DMS53 treated with DMSO at 0.1 percent for 48 hours (cell line): Measurements from ENCODE around the gene PIAS1.
"Not testable (repeated sequence)": the region's sequence is repeated elsewhere in the genome, so short reads cannot be mapped to it uniquely, and the experiment has no call there.

Experiments used
- DNase-seq: peaks from one replicate; lab custom pipeline; 2025; ENCODE audit not compliant: unreplicated experiment; lab: John Stamatoyannopoulos, UW

Gene PIAS1

DNA sequence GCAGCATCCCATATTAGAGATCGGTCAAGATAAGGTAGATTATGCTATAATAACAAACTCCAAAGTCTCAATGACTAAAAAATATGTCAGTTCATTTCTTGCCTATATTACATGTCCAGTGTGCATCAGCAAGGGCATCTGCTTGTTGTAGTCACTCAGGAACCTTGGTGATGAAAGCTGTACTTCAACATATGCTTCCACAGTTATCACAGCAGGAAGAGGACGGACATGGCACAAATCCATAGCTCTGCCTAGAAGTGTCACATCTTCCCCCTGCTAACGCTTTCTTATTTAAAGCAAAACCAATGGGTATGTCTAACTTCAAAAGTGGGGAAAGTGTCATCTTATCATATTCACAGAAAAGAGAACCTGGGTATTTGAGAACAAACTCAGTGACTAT lies 20.0 kb upstream of the PIAS1 start:
- no peak for DNase-seq

DNA sequence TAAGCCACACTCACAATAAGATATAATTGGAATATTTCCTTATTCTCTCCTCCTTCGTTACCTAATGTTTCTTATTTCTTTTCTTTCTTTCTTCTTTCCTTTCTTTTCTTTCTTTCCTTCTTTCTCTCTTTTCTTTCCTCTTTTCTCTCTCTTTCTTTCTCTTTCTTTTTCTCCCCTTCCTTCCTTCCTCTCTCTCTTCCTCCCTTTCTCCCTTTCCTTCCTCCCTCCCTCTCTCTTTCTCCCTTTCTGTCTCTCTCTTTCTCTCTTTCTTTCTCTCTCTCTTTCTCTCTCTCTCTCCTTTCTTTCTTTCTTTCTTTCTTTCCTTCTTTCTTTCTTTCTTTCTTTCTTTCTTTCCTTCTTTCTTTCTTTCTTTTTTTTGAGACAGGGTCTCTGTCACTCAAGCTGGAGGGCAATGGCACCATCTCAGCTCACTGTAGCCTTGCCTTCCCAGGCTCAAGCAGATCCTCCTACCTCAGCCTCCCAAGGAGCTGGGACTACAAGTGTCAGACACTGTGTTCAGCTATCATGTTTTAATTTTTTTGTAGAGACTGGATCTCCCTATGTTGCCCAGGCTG lies 19.3 kb upstream of the PIAS1 start:
- DNase-seq: no peak

DNA sequence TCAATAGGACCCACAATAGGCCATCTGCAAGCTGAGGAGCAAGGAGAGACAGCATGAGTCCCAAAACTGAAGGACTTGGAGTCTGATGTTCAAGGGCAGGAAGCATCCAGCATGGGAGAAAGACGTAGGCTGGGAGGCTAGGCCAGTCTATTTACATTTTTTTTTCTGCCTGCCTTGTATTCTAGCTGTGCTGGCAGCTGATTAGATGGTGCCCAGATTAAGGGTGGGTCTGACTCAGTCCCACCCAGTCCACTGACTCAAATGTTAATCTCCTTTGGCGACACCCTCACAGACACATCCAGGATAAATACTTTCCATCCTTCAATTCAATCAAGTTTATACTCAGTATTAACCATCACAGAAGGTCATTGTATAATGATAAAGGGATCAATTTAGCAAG lies 15.9 kb upstream of the PIAS1 start:
- DNase-seq: no peak

DNA sequence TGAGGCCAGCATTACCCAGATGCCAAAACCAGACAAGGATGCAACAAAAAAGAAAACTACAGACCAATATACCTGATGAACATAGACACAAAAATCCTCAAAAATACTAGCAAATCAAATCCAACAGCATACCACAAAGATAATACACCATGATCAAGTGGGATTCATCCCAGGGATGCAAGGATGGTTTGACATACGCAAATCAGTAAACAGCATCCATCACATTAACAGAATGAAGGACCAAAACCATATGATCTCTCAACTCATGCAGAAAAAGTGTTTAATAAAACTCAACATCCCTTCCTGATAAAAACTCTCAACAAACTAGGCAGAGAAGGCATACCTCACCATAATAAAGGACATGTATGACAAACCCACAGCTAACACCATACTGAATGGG lies 14.0 kb upstream of the PIAS1 start:
- no peak for DNase-seq

DNA sequence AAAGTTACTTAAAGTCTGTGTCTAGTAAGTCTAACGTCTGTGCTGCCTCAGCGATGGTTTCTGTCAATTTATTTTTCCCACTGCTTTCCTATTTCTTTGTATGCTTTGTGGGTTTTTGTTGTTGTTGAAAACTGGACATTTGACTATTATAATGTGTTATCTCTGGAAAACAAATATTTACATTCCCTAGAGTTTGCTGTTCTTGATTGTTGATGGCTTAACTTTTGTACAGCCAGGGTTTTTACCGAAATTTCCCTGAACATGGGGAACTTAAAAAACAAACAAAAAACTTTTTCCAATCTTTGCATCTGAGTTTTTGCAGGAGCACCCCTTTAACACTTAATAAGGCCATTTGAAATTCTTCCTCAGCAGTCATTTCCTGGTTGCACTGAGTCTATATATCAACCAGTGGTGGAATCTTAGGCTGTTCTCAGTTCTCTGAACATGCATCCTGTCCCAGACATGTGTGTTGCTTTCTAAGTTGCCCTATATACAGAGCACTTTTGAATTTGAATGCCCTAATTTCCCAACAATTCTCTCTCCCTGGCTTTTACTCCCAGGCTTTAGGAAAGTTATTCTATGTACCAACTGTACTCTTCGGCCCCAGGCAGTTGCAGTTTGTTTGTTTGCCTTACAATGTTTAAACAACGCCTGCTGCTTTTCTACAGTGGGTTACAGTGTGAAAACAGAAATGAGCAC lies 11.8 kb upstream of the PIAS1 start:
- DNase-seq: peak; percentile 5

DNA sequence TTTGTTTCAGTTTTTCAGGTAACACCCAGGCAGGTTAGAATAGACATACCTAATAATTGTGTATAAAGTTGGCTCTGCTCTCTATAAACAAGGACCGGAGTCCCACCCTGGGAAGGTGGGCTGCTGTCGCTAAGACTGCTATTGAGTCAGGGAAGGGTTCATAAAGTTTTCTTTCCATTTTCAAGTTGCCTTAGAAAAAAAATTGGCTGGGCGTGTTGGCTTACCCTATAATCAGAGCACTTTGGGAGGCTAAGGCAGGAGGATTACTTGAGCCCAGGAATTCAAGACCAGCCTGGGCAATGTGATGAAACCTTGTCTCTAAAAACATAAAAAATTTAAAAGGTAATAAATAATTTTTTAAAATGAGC lies 11.3 kb upstream of the PIAS1 start:
- DNase-seq: no peak

GRCh38 chr15:68045289-68046265 lies 8.5 kb upstream of the PIAS1 start:
- DNase-seq: no peak

DNA sequence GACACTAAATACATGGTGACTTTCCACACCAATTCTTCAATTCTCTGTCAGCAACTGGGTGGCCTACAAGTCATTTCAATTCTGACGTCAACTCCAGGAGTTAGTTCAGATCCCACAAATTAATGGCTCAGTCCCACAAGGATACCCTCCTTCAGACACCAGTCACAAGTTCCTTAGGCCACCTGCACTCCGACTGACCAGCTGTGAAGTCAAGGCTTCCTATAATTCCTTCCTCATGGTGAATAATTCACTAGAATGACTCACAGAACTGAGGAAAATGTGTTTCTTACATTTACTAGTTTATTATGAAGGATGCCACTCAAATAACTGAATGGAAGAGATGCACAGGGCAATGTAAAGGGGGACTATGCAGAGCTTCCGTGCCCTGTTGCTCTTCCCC lies 6.3 kb upstream of the PIAS1 start:
- DNase-seq: no peak

- no peak for DNase-seq
Measured at GRCh38 chr15:68051109-68051508, 3.0 kb upstream of the PIAS1 start.

- DNase-seq: no peak
Measured at GRCh38 chr15:68051907-68052306, 2.2 kb upstream of the PIAS1 start.

DNA sequence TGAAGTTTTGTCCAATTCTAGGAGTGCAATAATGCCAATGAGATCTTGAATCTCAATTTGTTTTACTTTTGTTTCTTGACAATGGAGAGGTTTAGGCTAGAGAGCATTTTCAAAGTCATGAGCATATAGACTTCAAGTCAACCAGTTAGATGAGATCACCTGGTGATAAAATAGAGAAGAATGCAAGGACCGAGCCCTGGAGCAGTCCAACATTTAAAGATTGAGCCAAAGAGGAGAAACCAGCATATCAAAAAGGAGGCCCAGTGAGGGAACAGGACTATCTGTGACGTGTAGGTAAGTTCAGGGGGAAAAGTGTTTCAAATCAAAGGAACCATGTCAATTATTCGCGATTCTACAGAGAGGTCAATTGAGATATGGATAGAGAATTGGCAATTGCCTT lies 1.7 kb upstream of the PIAS1 start:
- no peak for DNase-seq

- DNase-seq: no peak
Measured at GRCh38 chr15:68053001-68053400, 1.1 kb upstream of the PIAS1 start.

DNA sequence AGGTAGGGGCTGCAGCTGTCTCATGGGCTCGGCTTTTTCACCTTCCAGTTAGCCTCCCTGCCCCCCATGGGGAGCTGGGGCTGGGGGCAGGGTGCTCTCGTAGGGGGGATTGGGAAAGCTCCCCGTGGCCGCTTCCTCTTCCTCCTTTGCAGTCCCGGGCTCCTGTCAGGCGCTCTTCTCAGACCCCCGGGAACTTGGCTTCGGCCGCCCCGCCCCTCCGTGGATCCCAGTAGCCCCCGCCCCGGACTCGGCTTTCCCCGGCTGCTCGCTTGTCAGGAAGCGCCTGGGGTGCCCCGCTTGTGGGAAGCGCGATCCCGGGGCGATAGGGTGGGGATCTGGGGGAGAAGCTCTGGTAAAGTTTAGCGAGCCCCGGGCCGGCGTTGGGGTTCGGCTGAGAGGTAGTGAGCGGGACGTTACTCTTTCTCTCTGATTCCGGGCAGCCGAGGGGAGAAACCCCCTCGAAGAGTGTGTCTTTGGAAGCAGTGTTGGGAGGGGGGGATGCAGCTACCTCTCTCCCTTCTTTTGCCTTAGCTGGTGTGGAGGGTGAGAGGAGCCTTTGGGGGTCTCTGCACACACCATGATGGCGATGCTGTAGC lies 611 bp downstream of the PIAS1 start:
- DNase-seq: no peak

DNA sequence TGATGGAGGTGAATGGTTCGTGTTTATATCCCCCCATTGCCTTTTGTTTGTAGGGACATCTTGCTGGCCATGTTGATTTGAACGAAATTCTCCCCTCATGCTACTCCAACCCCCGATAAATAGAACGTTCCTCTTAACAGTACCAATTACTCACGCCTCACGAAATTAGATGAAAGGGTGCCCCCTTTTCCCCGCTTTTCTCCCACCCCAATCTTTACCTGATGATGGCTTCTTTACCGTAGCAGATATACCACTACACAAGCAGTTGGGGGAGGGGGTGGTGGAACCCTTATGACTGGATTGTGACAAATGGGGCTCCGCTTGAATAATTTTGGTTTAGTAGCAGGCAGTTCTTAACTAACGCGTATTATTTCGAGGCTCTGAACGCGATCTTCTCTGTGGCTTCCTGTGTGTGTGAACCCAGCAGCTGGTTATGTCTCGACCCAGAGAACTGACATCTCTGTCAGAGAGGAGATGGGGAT lies 1.1 kb downstream of the PIAS1 start:
- no peak for DNase-seq

DNA sequence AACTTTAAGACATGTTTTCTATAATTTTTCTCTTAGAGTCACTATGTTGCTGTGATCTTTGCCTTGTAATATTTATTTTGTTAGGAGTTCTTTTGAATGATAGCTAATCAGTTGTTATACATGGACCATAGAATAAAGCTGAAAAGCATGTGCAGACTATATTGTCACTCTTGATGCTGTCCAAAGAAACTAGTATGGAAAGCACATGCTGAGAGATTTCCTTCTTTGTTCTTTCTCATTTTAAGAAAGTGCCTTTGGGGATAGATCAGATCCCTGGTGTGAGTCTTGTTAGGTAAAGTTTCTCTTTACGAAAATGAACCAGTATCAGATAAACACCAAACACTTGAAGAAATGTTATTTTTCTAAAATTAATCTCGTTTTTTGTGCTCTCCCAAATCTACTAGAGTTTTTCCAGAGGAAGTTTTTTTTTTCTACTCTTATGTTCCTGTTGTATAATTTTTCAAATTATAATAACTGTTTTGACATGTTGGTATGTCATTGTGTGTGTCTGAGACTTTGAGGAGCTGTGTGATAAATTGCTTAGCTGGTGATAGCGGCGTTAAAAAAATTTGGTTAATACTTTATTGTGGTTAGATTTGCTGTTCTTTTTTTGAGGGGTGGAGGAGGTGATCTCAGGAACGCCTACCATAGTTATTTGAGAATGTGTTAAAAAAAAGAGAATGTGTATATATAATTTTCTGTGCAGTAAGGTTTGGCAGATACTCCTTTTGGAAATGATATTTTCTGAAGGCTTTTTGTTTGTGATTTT lies 2.2 kb downstream of the PIAS1 start:
- no peak for DNase-seq

DNA sequence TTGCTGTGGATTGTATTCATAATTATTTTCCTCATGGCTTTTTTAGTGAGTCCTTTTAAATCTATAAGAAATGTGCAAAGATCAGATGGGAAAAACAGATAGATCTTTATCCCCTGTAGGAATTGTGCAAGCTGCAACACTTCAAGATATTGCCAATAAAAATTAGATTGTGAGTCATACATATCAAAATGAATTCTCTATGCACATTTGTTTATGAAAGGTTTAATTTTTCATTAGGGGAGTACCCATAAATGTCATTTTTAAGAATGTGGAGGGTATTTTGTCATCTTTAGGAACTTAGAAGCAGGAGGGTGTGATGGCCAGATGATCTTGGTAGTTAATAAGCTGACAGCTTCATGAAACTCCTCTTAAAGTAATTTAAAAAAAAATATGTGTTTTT lies 2.9 kb downstream of the PIAS1 start:
- no peak for DNase-seq

- no peak for DNase-seq
Measured at GRCh38 chr15:68057758-68058157, 3.6 kb downstream of the PIAS1 start.

GRCh38 chr15:68058970-68059369 lies 4.9 kb downstream of the PIAS1 start:
- DNase-seq: not testable (repeated sequence)

GRCh38 chr15:68059630-68060029 lies 5.5 kb downstream of the PIAS1 start:
- DNase-seq: no peak

GRCh38 chr15:68061171-68061570 lies 7.1 kb downstream of the PIAS1 start:
- no peak for DNase-seq

DNA sequence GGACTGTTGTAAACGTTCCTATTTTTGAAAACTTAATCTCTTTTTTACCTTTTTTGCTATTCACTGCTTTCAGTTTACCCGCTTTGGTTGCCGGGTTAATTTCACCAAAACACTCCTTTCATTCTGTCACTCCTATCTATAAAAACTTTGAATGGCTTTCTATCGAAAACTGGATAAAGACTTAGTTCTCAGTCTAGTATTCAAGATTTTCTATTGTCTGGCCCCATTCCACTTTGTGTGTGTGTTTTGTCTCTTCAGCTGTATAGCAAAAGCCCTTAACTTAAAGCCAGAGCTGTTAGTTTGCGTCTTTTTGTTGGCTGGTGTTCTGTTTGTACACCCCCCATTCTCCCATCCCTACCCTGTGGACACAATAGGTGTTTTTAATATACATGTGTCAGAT lies 7.5 kb downstream of the PIAS1 start:
- no peak for DNase-seq
